RWPE1 (cell line): ENCODE measurements around the gene HSPA1L.
"Not testable (repeated sequence)": the region's sequence is repeated elsewhere in the genome, so short reads cannot be mapped to it uniquely, and the experiment has no call there.

ENCODE experiments used
- CTCF ChIA-PET: fragments of 350-600 bp; sonication (Branson Sonifier 250); formaldehyde crosslinking; extraction: SDS; loops from one replicate; lab custom pipeline; 2021; lab: Yijun Ruan, JAX
- POLR2A ChIA-PET: fragments of 400-600 bp; formaldehyde crosslinking; extraction: SDS; loops from one replicate; lab custom pipeline; 2020; ENCODE audit warnings: antibody characterized with exemption; ENCODE audit not compliant: low non-redundant PET; lab: Yijun Ruan, JAX
- DNase-seq: peaks from one replicate; pipeline ENCODE4 v3.0.0; 2012; ENCODE audit warnings: low spot score
- H3K27ac ChIP-seq: fragments of 450-650 bp; 2 replicates; pipeline ENCODE4 v1.5.1; 2017
- CTCF ChIP-seq: fragments of 450-650 bp; conservative IDR thresholded peaks from 2 replicates; pipeline ENCODE4 v1.5.1; 2017; ENCODE audit warnings: low read depth, mild to moderate bottlenecking

Gene HSPA1L

GRCh38 chr6:31799781-31800180, 15.3 kb downstream of the HSPA1L start:
- no peak for DNase-seq
- CTCF ChIA-PET: no interaction called here
- POLR2A ChIA-PET: no interaction called here
- TF ChIP-seq CTCF: no peak
- H3K27ac ChIP-seq: peak overlapping the region; percentile 17; the same call in 1 of the 2 replicates

DNA sequence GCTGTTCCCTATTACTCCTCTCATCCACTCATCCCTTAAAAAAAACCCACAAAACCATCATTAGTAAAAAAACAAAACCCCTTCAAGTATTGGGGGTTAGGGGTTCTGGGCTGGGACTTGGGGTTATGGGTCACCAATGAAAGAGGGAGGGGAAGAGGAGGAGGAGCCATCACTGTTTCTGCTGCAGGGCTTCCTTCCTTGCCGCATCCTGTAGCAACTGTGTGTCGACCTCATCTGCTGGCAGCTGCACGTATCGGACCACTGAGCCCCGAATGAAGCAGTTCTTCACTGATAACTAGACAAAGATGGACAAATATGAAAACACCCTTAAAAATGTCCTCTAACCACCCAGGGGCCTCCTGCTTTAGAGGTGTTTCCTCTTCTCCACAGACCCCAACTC, 17.5 kb downstream of the HSPA1L start:
- ChIA-PET CTCF (interaction anchor here (0.6 kb wide), 1 partner anchor 83 kb away, joined by 3 read pairs; no protein-coding TSS in a partner anchor), POLR2A (no interaction called here)
- H3K27ac ChIP-seq: peak overlapping the region; percentile 60
- DNase-seq: no peak
- no peak for TF ChIP-seq CTCF

DNA sequence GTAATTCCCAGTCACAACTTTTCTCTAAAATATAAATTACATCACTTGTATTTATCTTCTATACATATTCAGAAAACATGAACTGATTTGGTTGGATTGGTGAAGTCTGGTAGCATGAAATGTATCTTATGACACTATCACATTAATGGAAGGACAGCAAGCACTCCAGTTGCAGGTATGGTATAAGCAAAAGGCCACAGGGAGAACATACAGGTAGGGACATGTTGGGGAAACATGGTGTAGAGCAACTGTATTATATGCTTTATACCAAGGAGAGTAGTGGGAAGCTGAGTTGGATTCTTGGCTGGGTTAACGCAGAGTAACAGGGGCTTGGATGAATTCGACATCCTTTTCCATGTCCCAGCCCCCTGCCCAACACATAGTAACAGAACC, 18.1 kb downstream of the HSPA1L start:
- TF ChIP-seq CTCF: no peak
- ChIA-PET CTCF (no interaction called here), POLR2A (no interaction called here)
- H3K27ac ChIP-seq: peak overlapping the region; percentile 92
- no peak for DNase-seq

DNA sequence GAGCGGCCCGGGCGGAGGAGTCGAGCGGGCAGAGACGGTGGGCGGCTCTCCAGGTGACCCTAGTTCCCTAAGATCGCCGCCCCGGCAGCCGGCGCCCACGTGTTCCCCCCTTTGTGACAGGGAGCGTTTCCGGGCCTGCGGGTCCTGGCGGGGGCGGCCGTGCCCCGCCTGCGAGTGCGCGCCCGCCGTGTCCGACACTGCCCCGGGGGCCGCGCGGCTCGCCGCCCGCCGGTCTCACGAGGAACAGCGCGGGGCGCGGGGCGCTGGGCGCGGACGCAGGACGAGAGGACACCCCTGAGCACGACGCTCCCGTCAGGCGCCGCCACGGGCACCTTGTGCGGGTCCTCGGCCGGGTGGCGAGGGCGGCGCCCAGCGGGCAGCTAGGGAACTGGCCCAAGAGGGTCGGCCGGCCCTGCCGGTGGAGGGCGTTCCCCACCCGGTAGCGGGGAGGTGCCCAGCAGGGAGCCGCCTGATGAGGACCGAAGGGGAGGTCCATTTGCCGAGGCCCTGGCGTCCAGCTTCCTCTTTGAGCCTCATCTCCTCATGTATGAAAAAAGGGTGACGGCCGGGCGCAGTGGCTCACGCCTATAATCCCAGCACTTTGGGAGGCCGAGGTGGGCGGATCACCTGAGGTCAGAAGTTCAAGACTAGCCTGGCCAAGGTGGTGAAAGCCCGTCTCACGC, 19.3 kb downstream of the HSPA1L start, which contains the start of gene VARS1:
TSS of gene VARS1 (minus strand) at position 137 of the 683 bp plus-strand sequence. CDS start 535 bp downstream, outside the sequence.
- ChIA-PET CTCF (interaction anchor here (0.6 to 1.1 kb wide), 9 partner anchors 10 to 43 kb away, joined by 3 to 5 read pairs (median 4); no protein-coding TSS in a partner anchor), POLR2A (interaction anchor here (0.6 to 1.0 kb wide), 3 partner anchors 12 to 37 kb away, joined by 3 to 4 read pairs (median 4); no protein-coding TSS in a partner anchor)
- peak; percentile 86 for TF ChIP-seq CTCF
- peak; percentile 93 for DNase-seq
- peak within 1 kb of the TSS; percentile 92 for H3K27ac ChIP-seq

- ChIA-PET CTCF (interaction anchor here (0.6 to 1.1 kb wide), 5 partner anchors 11 to 66 kb away, joined by 3 to 5 read pairs (median 4); partner anchors contain the start of gene DDAH2), POLR2A (interaction anchor here (1.0 kb wide), 1 partner anchor 11 kb away, joined by 3 read pairs; no protein-coding TSS in a partner anchor)
- no peak for TF ChIP-seq CTCF
- DNase-seq: no peak
- peak overlapping the region; percentile 92 for H3K27ac ChIP-seq
These were observed 20.0 kb downstream of the HSPA1L start for GRCh38 chr6:31794866-31795615.

GRCh38 chr6:31794294-31794865, 20.7 kb downstream of the HSPA1L start:
- TF ChIP-seq CTCF: no peak
- POLR2A ChIA-PET: no interaction called here
- DNase-seq: no peak
- CTCF ChIA-PET: interaction anchor here (0.7 to 1.1 kb wide), 2 partner anchors 21 to 65 kb away, joined by 3 to 5 read pairs; partner anchors contain the start of gene DDAH2
- H3K27ac ChIP-seq: peak overlapping the region; percentile 92

GRCh38 chr6:31793927-31794245, 21.2 kb downstream of the HSPA1L start:
- CTCF ChIA-PET, DNase-seq, POLR2A ChIA-PET: not testable (repeated sequence)
- peak overlapping the region; percentile 89 for H3K27ac ChIP-seq
